OCI-LY7 (cell line): ENCODE measurements around the gene SEMA4D.

Experiments
- EZH2phosphoT487 ChIP-seq: fragments of 200-600 bp; sonication (generic); IDR thresholded peaks from 2 replicates; pipeline ENCODE4 v1.6.1; 2018; ENCODE audit warnings: low read depth, borderline replicate concordance, mild to moderate bottlenecking, mixed run types, antibody characterized with exemption, low read length, moderate library complexity, mixed read lengths
- TF ChIP-seq, protein P1 (sequence below): fragments of 200-600 bp; sonication (generic); conservative IDR thresholded peaks from 2 replicates; pipeline ENCODE4 v1.5.1; 2014; ENCODE audit warnings: mild to moderate bottlenecking, antibody characterized with exemption, low read length, moderate library complexity, mixed read lengths

DNA sequence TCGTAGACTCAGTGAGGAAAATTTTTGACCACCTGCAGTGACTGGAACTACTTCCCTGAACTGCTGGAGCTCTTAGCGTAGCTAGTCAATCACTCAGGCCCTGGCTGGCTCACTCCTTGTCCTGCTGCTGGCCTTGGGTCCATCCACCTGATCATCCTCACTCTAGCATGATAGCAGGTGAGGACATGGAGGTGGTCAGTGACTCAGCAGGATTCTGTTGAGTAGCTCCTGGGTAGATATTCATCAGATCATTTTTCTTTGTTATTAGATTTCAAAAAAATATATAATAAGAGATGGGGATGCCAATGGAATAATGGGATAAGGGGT lies 25.0 kb upstream of the SEMA4D start:
- TF ChIP-seq EZH2phosphoT487 = no peak
- TF ChIP-seq, protein P1, sequence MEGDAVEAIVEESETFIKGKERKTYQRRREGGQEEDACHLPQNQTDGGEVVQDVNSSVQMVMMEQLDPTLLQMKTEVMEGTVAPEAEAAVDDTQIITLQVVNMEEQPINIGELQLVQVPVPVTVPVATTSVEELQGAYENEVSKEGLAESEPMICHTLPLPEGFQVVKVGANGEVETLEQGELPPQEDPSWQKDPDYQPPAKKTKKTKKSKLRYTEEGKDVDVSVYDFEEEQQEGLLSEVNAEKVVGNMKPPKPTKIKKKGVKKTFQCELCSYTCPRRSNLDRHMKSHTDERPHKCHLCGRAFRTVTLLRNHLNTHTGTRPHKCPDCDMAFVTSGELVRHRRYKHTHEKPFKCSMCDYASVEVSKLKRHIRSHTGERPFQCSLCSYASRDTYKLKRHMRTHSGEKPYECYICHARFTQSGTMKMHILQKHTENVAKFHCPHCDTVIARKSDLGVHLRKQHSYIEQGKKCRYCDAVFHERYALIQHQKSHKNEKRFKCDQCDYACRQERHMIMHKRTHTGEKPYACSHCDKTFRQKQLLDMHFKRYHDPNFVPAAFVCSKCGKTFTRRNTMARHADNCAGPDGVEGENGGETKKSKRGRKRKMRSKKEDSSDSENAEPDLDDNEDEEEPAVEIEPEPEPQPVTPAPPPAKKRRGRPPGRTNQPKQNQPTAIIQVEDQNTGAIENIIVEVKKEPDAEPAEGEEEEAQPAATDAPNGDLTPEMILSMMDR = no peak
